HepG2 (cell line): Measurements from ENCODE around the gene PTPRD. TPM values are rescaled to one million over a fixed set of nuclear protein-coding genes. Genes with fewer than 3 reads are reported as not detected.

Experiments used
- ARNTL ChIP-seq: sonication (generic); formaldehyde crosslinking; IDR thresholded peaks from 2 replicates; pipeline ENCODE4 v1.4.0; 2020; ENCODE audit warnings: mild to moderate bottlenecking, missing genetic modification reagents
- HES4 ChIP-seq: sonication (generic); formaldehyde crosslinking; IDR thresholded peaks from 2 replicates; pipeline ENCODE4 v1.9.0; 2021; ENCODE audit warnings: mild to moderate bottlenecking, missing genetic modification reagents, borderline replicate concordance
- HNF1A ChIP-seq, 2 experiments: sonication (generic) in 1 of 2; formaldehyde crosslinking in 1 of 2; IDR thresholded peaks; 2 replicates each; pipeline versions ENCODE4 v1.4.0 to v1.6.1; 2016 to 2020; ENCODE audit warnings: borderline replicate concordance in 1 of 2, low read depth in 1 of 2, mild to moderate bottlenecking in 1 of 2, missing genetic modification reagents in 1 of 2
- ISL2 ChIP-seq: sonication (generic); formaldehyde crosslinking; IDR thresholded peaks from 2 replicates; pipeline ENCODE4 v1.5.0; 2020; ENCODE audit warnings: missing genetic modification reagents
- MAFG ChIP-seq: sonication (generic); formaldehyde crosslinking; IDR thresholded peaks from 2 replicates; pipeline ENCODE4 v1.5.1; 2020; ENCODE audit warnings: mild to moderate bottlenecking, missing genetic modification reagents
- ZBTB39 ChIP-seq: sonication (generic); formaldehyde crosslinking; IDR thresholded peaks from 2 replicates; pipeline ENCODE4 v1.5.0; 2020; ENCODE audit warnings: missing genetic modification reagents
- ZNF788 ChIP-seq: sonication (generic); formaldehyde crosslinking; IDR thresholded peaks from 2 replicates; pipeline ENCODE4 v1.5.0; 2020; ENCODE audit warnings: mild to moderate bottlenecking, missing genetic modification reagents, borderline replicate concordance
- polyA plus RNA-seq, 8 experiments: library from polyadenylated mRNA; depleted of rRNA in 3 of 8; stranded (reverse) in 7 of 8; unstranded in 1 of 8; fragments of >200 nt; fragmentation: Illumina TruSeq in 4 of 8; extraction: Trizol in 4 of 8; gene quantifications; 2 replicates each; pipeline versions ENCODE4 v1.2.1 to v1.2.3, GENCODE V29; 2011 to 2016; ENCODE audit warnings: low read depth in 4 of 8, missing spikeins in 1 of 8, mixed read lengths in 1 of 8; ENCODE audit not compliant: insufficient read depth in 1 of 8
- total RNA-seq, 5 experiments: library from RNA; depleted of rRNA; stranded (reverse); fragments of >200 nt; fragmentation: Illumina TruSeq; extraction: Trizol; gene quantifications; 2 replicates each; pipeline ENCODE4 v1.2.3, GENCODE V29; 2016; ENCODE audit warnings: low read depth in 1 of 5

The PTPRD gene
- total and polyA plus RNA-seq, 2 of the 13 experiments (the other 11 are each of a cell fraction or from before 2014, with no cell fraction given): 0.05 TPM; not detected in 1

- TF ChIP-seq MAFG (CRISPR knock-in tag) (no peak), HES4 (CRISPR knock-in tag) (no peak), ZBTB39 (CRISPR knock-in tag) (no peak), ARNTL (CRISPR knock-in tag) (no peak), ISL2 (CRISPR knock-in tag) (no peak), HNF1A (IDR thresholded peaks at IDR 0.05; ENCODE audit: low read depth) (no peak), HNF1A (CRISPR knock-in tag; IDR thresholded peaks at IDR 0.05; ENCODE audit: borderline replicate concordance) (no peak), ZNF788 (CRISPR knock-in tag) (no peak)
Observed at GRCh38 chr9:10112798-10113197, 500.0 kb downstream of the PTPRD start (continued).
